ENCODE measurements around the gene TMUB2.

TMUB2 gene

DNA sequence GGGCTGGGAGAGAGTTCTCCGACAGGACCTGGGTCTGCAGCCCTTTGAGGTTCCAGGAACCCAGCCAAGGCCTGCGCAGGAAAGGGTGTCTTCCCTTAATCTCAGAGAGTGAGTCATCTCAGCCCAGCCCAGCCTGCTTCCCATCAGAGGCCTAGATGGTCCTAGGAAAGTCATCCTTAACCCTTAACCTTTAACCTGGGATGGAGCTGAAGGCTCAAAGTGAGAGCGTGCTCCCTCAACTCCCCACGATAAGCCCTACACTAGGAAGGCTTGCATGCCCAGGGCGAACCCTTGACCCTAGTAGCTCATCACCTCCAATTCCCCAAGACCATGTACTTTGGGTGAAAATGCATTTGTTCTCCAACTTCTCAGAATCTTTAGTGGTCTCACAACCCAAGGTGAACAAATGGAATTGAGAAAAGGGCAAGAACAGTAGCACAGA lies 17.7 kb downstream of the TMUB2 start:
- TF ChIP-seq POLR2AphosphoS5 (IDR thresholded peaks at IDR 0.05; ENCODE audit: borderline replicate concordance, low read depth, low read length) (no peak), EZH2 (IDR thresholded peaks at IDR 0.05) (no peak), FOXP2 (optimal IDR thresholded peaks at IDR 0.05; ENCODE audit: control extremely low read depth, extremely low read length, insufficient read depth) (no peak)
- Histone ChIP-seq H3K4me3 (no peak overlapping the region), H3K27ac (peak overlapping the region; percentile 58), H3K9ac (ENCODE audit: insufficient read length) (no peak overlapping the region), H3K9me3 (ENCODE audit: low read depth, low read length) (no peaks in the 10 kb centered on the region), H3K36me3 (ENCODE audit: insufficient read depth, low read length) (peaks cover 26% of the 10 kb centered on the region)
- DNase-seq (ENCODE audit: low read depth, low spot score): no peak

DNA sequence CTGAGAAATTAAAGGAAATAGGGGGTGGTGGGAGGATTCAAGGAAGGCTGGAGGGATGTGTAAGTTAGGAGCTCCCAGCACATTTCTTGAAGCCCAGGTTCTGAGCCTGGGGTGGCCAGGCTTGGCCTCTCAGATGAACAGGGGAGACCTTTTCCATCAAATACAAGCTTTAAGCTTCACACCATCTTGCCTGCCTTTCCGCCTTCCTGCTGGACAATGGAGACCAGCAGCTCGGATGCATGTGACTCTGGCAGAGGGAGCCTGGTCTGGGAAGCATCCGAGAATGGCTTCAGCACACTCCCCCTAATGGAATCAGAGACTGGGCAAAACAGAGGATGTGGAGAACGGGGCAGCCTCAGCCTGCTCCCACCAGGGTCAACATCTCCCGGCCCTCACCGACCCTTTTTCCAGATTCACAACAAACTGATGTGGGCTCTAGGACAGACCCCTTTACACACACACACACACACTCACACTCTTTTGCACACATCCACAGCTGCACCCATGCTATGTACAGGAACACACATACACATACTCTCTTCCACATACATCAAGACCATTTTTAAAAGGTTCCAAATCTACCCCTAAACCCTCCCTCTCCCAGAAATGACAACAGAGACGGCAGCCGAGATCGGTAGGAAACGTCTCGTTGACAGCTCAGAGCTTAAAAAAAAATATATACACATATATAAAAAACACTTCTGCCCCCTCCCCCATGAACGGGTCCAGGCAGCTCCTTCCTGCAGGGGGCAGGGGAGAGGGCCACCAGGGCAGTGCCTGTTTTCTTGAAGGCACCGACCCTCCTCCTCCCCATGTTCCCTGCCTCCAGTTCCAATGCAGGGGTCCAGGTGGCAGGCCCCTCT lies 19.4 kb downstream of the TMUB2 start:
- no peak for TF ChIP-seq EZH2 (IDR thresholded peaks at IDR 0.05)
- peak; percentile 26 for TF ChIP-seq POLR2AphosphoS5 (IDR thresholded peaks at IDR 0.05; ENCODE audit: borderline replicate concordance, low read depth, low read length)
- TF ChIP-seq FOXP2 (optimal IDR thresholded peaks at IDR 0.05; ENCODE audit: control extremely low read depth, extremely low read length, insufficient read depth): no peak
- Histone ChIP-seq H3K36me3 (ENCODE audit: insufficient read depth, low read length) (peaks cover 42% of the 10 kb centered on the region), H3K4me3 (no peak overlapping the region), H3K9ac (ENCODE audit: insufficient read length) (no peak overlapping the region), H3K27ac (peak overlapping the region; percentile 58), H3K9me3 (ENCODE audit: low read depth, low read length) (no peaks in the 10 kb centered on the region)
- DNase-seq (ENCODE audit: low read depth, low spot score): no peak

DNA sequence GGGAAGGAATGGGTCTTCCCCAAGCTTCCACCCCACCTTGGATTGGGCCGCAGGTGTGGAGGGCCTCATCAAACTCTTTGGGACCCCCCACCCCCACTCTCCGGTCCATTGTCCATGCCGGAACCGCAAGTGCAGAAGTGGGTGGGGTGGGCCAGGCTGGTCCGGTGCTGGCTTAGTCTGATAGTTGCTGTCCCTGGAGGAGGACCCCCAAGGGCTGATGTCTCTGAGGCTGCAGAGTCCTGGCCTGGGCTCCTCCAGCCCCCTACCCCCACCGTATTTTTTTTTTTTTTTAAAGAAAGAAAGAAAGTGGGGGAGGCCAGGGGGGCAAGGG lies 20.0 kb downstream of the TMUB2 start:
- H3K36me3 ChIP-seq (ENCODE audit: insufficient read depth, low read length): peaks cover 48% of the 10 kb centered on the region
- H3K9me3 ChIP-seq (ENCODE audit: low read depth, low read length): no peaks in the 10 kb centered on the region
- H3K27ac ChIP-seq: no peak overlapping the region
- TF ChIP-seq POLR2AphosphoS5 (IDR thresholded peaks at IDR 0.05; ENCODE audit: borderline replicate concordance, low read depth, low read length): no peak
- TF ChIP-seq EZH2 (IDR thresholded peaks at IDR 0.05): no peak
- no peak for TF ChIP-seq FOXP2 (optimal IDR thresholded peaks at IDR 0.05; ENCODE audit: control extremely low read depth, extremely low read length, insufficient read depth)
- H3K9ac ChIP-seq (ENCODE audit: insufficient read length): no peak overlapping the region
- DNase-seq (ENCODE audit: low read depth, low spot score): no peak
- H3K4me3 ChIP-seq: no peak overlapping the region

DNA sequence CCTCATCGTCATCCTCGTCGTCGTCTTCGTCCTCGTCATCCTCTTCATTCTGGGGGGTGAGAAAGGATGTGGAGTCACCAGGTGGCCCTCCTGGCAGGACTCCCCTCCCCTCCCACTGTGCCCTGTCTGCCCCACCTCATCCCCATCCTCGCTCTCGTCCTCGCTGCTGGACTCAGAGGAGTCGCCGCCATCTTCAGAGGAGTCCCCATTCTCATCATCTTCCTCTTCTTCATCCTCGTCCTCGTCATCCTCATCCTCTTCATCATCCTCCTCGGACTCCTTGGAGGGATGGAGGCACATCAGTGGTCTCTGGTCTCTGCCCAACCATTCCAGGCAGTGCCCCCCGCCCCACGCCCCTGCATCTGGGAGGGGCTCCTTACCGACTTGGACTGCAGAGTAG lies 20.5 kb downstream of the TMUB2 start:
- Histone ChIP-seq H3K9ac (ENCODE audit: insufficient read length) (no peak overlapping the region), H3K27ac (no peak overlapping the region), H3K36me3 (ENCODE audit: insufficient read depth, low read length) (peaks cover 52% of the 10 kb centered on the region), H3K4me3 (no peak overlapping the region), H3K9me3 (ENCODE audit: low read depth, low read length) (no peaks in the 10 kb centered on the region)
- TF ChIP-seq FOXP2 (optimal IDR thresholded peaks at IDR 0.05; ENCODE audit: control extremely low read depth, extremely low read length, insufficient read depth): no peak
- TF ChIP-seq POLR2AphosphoS5 (IDR thresholded peaks at IDR 0.05; ENCODE audit: borderline replicate concordance, low read depth, low read length): no peak
- TF ChIP-seq EZH2 (IDR thresholded peaks at IDR 0.05): no peak
- DNase-seq (ENCODE audit: low read depth, low spot score): no peak

DNA sequence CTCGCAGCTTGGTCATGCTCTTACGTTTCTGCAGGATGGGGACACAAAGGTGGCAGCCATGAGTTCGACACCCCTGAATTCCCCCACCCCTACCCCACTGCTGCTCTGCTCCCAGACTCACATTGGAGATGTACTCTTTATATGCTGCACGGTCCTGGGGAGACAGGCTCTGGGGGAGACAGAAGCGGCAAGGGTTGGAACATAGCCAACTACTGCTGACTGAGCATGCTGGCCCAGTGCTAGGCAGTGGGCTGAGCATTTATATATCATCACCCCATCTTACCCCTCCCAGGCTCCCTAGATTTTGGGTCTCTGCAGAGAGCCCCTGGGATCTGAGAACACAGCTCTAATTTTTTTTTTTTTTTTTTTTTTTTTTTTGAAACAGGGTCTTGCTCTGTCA lies 21.0 kb downstream of the TMUB2 start:
- Histone ChIP-seq H3K4me3 (no peak overlapping the region), H3K9me3 (ENCODE audit: low read depth, low read length) (no peaks in the 10 kb centered on the region), H3K36me3 (ENCODE audit: insufficient read depth, low read length) (peaks cover 54% of the 10 kb centered on the region), H3K9ac (ENCODE audit: insufficient read length) (no peak overlapping the region), H3K27ac (no peak overlapping the region)
- no peak for DNase-seq (ENCODE audit: low read depth, low spot score)
- TF ChIP-seq EZH2 (IDR thresholded peaks at IDR 0.05): no peak
- TF ChIP-seq FOXP2 (optimal IDR thresholded peaks at IDR 0.05; ENCODE audit: control extremely low read depth, extremely low read length, insufficient read depth): no peak
- TF ChIP-seq POLR2AphosphoS5 (IDR thresholded peaks at IDR 0.05; ENCODE audit: borderline replicate concordance, low read depth, low read length): no peak

DNA sequence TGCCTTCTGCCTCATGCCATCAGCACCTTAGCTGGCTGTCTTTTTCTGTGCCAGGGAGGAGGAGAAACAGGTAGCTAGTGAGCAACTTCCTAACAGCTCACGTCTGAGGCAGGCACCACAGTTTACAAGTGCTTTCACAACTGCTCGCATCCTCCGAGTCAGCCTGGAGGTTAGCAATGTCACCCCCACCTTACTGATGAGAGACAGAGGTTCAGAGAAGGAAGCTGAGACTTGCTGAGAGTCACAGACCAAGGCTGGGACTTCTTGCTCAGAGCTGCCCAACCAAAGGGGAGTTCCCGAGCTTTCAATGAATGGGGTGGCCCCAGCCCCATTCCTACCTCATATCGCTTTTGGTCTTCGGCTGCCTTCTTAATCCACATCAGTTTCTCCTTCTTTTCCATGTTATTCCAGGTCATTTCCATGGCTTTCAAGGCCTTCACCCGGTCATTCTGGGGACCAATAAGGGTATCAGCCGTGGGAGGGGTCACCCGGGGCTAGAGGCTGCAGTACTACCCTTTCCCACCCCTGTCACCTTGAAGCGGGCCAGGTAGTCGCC lies 23.1 kb downstream of the TMUB2 start:
- Histone ChIP-seq H3K27ac (no peak overlapping the region; the same call in none of the 2 replicates), H3K36me3 (ENCODE audit: insufficient read depth, low read length) (peaks cover 75% of the 10 kb centered on the region), H3K9me3 (ENCODE audit: low read depth, low read length) (no peaks in the 10 kb centered on the region), H3K9ac (ENCODE audit: insufficient read length) (no peak overlapping the region), H3K4me3 (no peak overlapping the region)
- no peak for DNase-seq (ENCODE audit: low read depth, low spot score)
- TF ChIP-seq EZH2 (IDR thresholded peaks at IDR 0.05) (no peak), FOXP2 (optimal IDR thresholded peaks at IDR 0.05; ENCODE audit: control extremely low read depth, extremely low read length, insufficient read depth) (no peak), POLR2AphosphoS5 (IDR thresholded peaks at IDR 0.05; ENCODE audit: borderline replicate concordance, low read depth, low read length) (no peak)

DNA sequence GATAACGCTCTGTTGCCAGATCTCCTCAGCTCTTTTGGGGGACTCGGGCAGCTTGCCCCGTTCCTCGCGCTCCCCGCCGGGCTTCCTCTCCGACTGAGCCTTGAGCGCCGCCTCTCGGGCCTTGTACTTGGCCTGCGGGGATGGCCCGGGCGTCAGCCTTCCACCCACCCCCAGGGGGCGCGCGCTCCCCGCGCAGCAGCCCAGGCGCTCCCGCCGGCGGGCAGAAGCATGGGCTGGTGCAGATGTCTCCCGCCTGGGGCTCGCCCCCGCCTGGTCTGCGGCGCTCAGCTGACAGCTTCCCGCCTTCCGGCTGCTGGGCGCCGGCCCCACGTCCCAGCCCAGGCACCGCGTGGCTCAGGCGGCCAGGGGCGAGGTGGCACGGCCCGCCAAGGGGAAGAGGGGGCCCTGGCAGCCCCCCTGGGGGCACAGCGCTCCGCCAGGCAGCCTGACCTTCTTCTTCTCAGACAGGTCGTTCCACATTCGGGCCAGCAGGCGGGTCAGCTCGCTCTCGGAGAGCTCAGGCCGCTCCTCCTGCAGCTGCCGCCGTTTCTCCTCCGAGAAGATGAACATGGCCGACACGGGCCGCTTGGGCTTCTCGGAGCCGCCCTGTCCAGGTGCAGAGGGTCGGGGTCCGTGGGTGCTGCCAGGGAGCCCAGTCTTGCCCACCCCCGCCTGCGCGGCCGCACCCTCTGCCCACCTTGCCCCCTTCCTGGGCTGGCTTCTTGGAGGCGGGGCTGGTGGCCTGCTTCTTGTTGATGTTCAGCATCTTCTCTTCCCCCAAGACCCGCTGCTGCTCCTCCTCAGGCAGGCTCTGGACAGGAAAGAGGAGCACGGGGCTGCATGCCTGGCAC lies 23.8 kb downstream of the TMUB2 start:
- H3K4me3 ChIP-seq: no peak overlapping the region
- peaks cover 82% of the 10 kb centered on the region for H3K36me3 ChIP-seq (ENCODE audit: insufficient read depth, low read length)
- no peak overlapping the region for H3K9ac ChIP-seq (ENCODE audit: insufficient read length)
- TF ChIP-seq FOXP2 (optimal IDR thresholded peaks at IDR 0.05; ENCODE audit: control extremely low read depth, extremely low read length, insufficient read depth) (no peak), EZH2 (IDR thresholded peaks at IDR 0.05) (no peak), POLR2AphosphoS5 (IDR thresholded peaks at IDR 0.05; ENCODE audit: borderline replicate concordance, low read depth, low read length) (no peak)
- H3K9me3 ChIP-seq (ENCODE audit: low read depth, low read length): no peaks in the 10 kb centered on the region
- no peak for DNase-seq (ENCODE audit: low read depth, low spot score)
- H3K27ac ChIP-seq: peak overlapping the region; percentile 64

All from SK-N-MC (cell line).